Left lung (tissue), 14 donors: ENCODE measurements around the gene CD53. TPM values are rescaled to one million over a fixed set of nuclear protein-coding genes. Genes with fewer than 3 reads are reported as not detected.
"Not testable (repeated sequence)": the region's sequence is repeated elsewhere in the genome, so short reads cannot be mapped to it uniquely, and the experiment has no call there.

Experiments
- ATAC-seq: fragments of 200-7000 bp; cut with Tn5 transposase; one replicate; pipeline ENCODE4 v1.9.1; 2020; ENCODE audit warnings: moderate library complexity
- DNase-seq, 4 donors: peaks; one replicate each; pipeline ENCODE4 v3.0.0-alpha.2; 2013 to 2020
- H3K27ac ChIP-seq, 2 donors: fragments of 200-600 bp; sonication (generic) in 1 of 2; one replicate each; pipeline versions ENCODE4 v1.5.0 to v1.8.0; 2020 to 2021
- H3K27me3 ChIP-seq, 2 donors: fragments of 200-600 bp; sonication (generic) in 1 of 2; one replicate each; pipeline versions ENCODE4 v1.5.0 to v1.8.0; 2020 to 2021
- H3K36me3 ChIP-seq, 2 donors: fragments of 200-600 bp; sonication (generic) in 1 of 2; one replicate each; pipeline versions ENCODE4 v1.5.0 to v1.8.0; 2020 to 2021
- H3K4me1 ChIP-seq, 2 donors: fragments of 200-600 bp; one replicate each; pipeline ENCODE4 v1.8.0; 2021
- H3K4me3 ChIP-seq, 2 donors: fragments of 200-600 bp; sonication (generic) in 1 of 2; one replicate each; pipeline versions ENCODE4 v1.5.0 to v1.8.0; 2020 to 2021; ENCODE audit warnings: mild to moderate bottlenecking in 1 of 2
- H3K9me3 ChIP-seq, 2 donors: fragments of 200-600 bp; sonication (generic) in 1 of 2; one replicate each; pipeline versions ENCODE4 v1.5.0 to v1.8.0; 2020 to 2021
- intact Hi-C, 2 donors: fragments of 100-400 bp; cut with DNase I; formaldehyde crosslinking; loops; one replicate each; pipeline versions ENCODE4 v1.11.2 to v1.14.2; 2022
- long read RNA-seq, 12 donors: library from polyadenylated mRNA in 2 of 12; unstranded in 2 of 12; transcript quantifications; one replicate each; pipeline ENCODE4 v2.0.0 and lab custom pipeline, GENCODE V29; 2019 to 2026
- polyA plus RNA-seq, 6 donors: library from polyadenylated mRNA; unstranded; fragments of 120-200 nt; gene quantifications; one replicate each; pipeline ENCODE4 v1.2.1, GENCODE V29; 2013; ENCODE audit not compliant: insufficient read length in 6 of 6
- total RNA-seq, 2 donors: library from RNA; stranded (reverse); fragmentation: NEBNext Ultra II Directional; extraction: Animal tissue kit (Norgen Biotek cat#: 25700); gene quantifications; one replicate each; pipeline ENCODE4 v1.2.1, GENCODE V29; 2021
- TF ChIP-seq, protein P1 (sequence below), 2 donors: fragments of 200-600 bp; sonication (generic) in 1 of 2; IDR thresholded peaks; one replicate each; pipeline versions ENCODE4 v1.5.0 to v1.8.0; 2021; ENCODE audit warnings: antibody characterized with exemption in 2 of 2
- donor health status: DM: no; HTN: yes; CAD: no.
- donor health status: DM: no; HTN: no; CAD: no.

The CD53 gene, protein sequence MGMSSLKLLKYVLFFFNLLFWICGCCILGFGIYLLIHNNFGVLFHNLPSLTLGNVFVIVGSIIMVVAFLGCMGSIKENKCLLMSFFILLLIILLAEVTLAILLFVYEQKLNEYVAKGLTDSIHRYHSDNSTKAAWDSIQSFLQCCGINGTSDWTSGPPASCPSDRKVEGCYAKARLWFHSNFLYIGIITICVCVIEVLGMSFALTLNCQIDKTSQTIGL
- total RNA-seq: 100 to 1,000 TPM in 1 of 2 donors, 10 to 100 TPM in 1; 83.5 to 261 TPM
- 10 to 100 TPM in 4 of 6 donors, 1 to 10 TPM in 2; 7.8 to 12.5 (median 10.6) TPM for polyA plus RNA-seq
- long read RNA-seq, donor 1, partial matches to known transcripts: 17 of 20 reads
- long read RNA-seq, donor 1, other reads (novel, unspliced or antisense): 0 of 20 reads
- long read RNA-seq, donor 2, transcript CD53-201 (8 exons, 1,505 nt): major isoform, 5 of 6 reads
- long read RNA-seq, donor 2, partial matches to known transcripts: 0 of 6 reads
- long read RNA-seq, donor 2, other reads (novel, unspliced or antisense): 0 of 6 reads
- long read RNA-seq, donor 3: 0 reads
- long read RNA-seq, donor 4, transcript CD53-201 (8 exons, 1,505 nt): major isoform, 55 of 57 reads
- long read RNA-seq, donor 4, partial matches to known transcripts: 1 of 57 reads
- long read RNA-seq, donor 4, other reads (novel, unspliced or antisense): 1 of 57 reads
- long read RNA-seq, donor 5, partial matches to known transcripts: 0 of 4 reads
- long read RNA-seq, donor 5, other reads (novel, unspliced or antisense): 0 of 4 reads
- long read RNA-seq, donor 6, partial matches to known transcripts: 0 of 3 reads
- long read RNA-seq, donor 6, other reads (novel, unspliced or antisense): 0 of 3 reads
- long read RNA-seq, donor 7, partial matches to known transcripts: 0 of 1 reads
- long read RNA-seq, donor 7, other reads (novel, unspliced or antisense): 0 of 1 reads
- long read RNA-seq, donor 8: 0 reads
- long read RNA-seq, donor 9: 0 reads
- long read RNA-seq, donor 10, transcript CD53-201 (8 exons, 1,505 nt): major isoform, 102 of 108 reads
- long read RNA-seq, donor 10, partial matches to known transcripts: 4 of 108 reads
- long read RNA-seq, donor 10, other reads (novel, unspliced or antisense): 2 of 108 reads
- long read RNA-seq, donor 11, transcript CD53-201 (8 exons, 1,505 nt): major isoform, 6 of 26 reads
- long read RNA-seq, donor 11, partial matches to known transcripts: 0 of 26 reads
- long read RNA-seq, donor 11, other reads (novel, unspliced or antisense): 19 of 26 reads
- long read RNA-seq, donor 12, partial matches to known transcripts: 0 of 3 reads
- long read RNA-seq, donor 12, other reads (novel, unspliced or antisense): 0 of 3 reads

DNA sequence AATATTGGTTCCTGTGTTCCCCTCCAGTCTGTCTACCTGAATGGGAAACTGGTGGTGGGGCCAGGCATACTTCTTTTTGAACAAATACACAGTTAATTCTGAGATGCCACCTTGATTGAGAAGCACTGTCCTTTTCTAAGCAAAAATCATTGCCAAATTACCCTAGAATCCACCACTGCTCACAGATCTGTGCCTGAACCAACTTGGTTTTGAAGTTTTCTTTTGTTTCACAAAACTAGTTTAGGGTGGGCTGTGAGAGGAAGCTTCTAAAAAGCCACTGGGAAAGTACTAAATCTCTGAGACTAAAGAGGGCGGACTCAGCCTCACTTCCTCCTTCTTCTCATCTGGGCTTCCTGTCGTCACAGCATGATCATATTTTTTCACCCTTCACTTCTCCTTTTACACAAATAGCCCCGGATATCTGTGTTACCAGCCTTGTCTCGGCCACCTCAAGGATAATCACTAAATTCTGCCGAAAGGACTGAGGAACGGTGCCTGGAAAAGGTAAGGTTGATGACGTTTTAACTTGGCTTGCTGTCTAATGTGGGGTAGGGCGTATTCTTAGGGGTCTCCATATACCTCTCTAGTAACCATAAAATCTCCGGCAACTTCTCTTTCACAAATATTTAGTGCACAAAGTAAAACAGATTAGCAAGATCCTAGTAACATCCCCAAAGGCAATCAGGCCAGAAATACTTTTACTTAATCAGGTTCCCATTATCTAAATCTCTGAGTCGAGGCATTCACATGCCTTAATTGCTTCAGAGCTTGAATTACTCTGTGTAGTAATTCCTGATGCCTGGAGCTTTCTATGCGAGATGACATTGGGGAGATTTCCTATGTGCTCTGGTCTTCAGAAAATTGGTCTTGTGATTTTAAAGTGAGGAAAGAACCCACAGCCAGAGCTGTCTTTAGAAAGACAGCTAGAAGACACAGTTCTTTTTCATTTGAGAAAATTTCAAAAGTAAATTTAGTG lies at the start of gene CD53:
TSS of gene CD53 (plus strand) at position 404 of the 976 bp plus-strand sequence. CDS start 18,261 bp downstream, outside the sequence.
- Histone ChIP-seq H3K4me3 (peak within 1 kb of the TSS; percentile 13 to 60), H3K27me3 (no peaks in the 10 kb centered on the region), H3K36me3 (no peaks in the 10 kb centered on the region), H3K4me1 (peaks cover 0 to 34% of the 10 kb centered on the region in 2 donors), H3K9me3 (peaks cover 0 to 5% of the 10 kb centered on the region in 2 donors), H3K27ac (peak within 1 kb of the TSS; percentile 75 to 88)
- intact Hi-C loops: no loop called here
- ATAC-seq (peak; percentile 64), DNase-seq (peak in 2 of 4 donors; percentile 9 to 43)
- TF ChIP-seq, protein P1, sequence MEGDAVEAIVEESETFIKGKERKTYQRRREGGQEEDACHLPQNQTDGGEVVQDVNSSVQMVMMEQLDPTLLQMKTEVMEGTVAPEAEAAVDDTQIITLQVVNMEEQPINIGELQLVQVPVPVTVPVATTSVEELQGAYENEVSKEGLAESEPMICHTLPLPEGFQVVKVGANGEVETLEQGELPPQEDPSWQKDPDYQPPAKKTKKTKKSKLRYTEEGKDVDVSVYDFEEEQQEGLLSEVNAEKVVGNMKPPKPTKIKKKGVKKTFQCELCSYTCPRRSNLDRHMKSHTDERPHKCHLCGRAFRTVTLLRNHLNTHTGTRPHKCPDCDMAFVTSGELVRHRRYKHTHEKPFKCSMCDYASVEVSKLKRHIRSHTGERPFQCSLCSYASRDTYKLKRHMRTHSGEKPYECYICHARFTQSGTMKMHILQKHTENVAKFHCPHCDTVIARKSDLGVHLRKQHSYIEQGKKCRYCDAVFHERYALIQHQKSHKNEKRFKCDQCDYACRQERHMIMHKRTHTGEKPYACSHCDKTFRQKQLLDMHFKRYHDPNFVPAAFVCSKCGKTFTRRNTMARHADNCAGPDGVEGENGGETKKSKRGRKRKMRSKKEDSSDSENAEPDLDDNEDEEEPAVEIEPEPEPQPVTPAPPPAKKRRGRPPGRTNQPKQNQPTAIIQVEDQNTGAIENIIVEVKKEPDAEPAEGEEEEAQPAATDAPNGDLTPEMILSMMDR (IDR thresholded peaks at IDR 0.05): no peak

DNA sequence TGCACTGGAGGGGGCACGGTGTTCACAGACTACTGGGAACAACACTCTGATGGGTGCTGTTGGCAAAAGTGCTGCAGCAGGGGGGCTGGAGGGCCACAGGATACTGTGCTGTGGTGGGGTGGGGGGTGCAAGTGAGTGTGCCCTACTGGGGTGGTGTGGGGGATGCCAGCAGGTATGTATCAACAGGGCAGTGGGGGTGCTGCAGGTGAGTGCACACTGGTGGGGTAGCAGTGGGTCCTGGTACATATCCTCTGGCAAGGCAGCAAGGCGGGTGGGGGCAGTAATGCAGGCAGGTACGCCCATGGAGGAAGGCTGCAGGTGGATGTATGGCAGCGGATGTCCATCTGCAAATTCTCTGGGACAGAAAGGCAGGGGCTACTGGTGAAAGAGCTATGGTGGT lies 48.8 kb upstream of the CD53 start:
- Histone ChIP-seq H3K27ac (no peak overlapping the region), H3K9me3 (no peaks in the 10 kb centered on the region), H3K36me3 (no peaks in the 10 kb centered on the region), H3K4me1 (no peaks in the 10 kb centered on the region), H3K27me3 (peaks cover 0 to 5% of the 10 kb centered on the region in 2 donors), H3K4me3 (no peak overlapping the region)
- intact Hi-C loops: no loop called here
- no peak for ATAC-seq
- peak in 1 of 4 donors; percentile 20 for DNase-seq
- TF ChIP-seq, protein P1 (IDR thresholded peaks at IDR 0.05): no peak

DNA sequence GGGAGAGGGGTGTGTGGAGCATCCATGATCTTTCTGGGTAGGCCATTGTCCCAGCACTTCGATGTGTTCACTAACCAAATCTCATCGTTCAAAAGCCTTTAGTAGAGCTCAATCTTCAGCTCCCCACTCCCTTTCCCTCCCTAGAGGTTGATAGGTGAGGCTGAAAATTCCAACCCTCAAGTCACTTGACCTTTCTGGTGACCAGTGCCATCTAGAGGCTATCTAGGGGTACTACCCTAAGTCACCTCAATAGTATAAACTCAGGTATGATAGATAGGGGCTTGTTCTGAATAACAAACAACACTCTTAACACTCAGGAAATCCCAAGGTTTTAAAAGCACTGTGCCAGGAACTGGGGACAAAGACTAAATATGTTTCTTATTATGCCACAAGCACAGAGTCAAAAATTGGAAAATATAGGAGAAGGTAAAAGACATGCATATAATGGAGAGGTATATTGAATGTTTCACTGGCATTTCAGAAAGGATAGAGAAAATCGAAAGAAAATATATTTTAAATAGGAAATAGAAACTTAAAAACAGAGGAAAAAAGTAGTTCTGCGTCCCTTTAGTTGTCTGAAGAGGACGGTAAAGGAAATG lies 42.9 kb upstream of the CD53 start:
- TF ChIP-seq, protein P1 (IDR thresholded peaks at IDR 0.05): peak; percentile 42 to 66
- no peaks in the 10 kb centered on the region for H3K9me3 ChIP-seq
- H3K27ac ChIP-seq: no peak overlapping the region
- intact Hi-C loops: no loop called here
- no peaks in the 10 kb centered on the region for H3K27me3 ChIP-seq
- DNase-seq: peak in 1 of 4 donors; percentile 1
- peak; percentile 91 for ATAC-seq
- no peaks in the 10 kb centered on the region for H3K4me1 ChIP-seq
- no peak overlapping the region for H3K4me3 ChIP-seq
- no peaks in the 10 kb centered on the region for H3K36me3 ChIP-seq

DNA sequence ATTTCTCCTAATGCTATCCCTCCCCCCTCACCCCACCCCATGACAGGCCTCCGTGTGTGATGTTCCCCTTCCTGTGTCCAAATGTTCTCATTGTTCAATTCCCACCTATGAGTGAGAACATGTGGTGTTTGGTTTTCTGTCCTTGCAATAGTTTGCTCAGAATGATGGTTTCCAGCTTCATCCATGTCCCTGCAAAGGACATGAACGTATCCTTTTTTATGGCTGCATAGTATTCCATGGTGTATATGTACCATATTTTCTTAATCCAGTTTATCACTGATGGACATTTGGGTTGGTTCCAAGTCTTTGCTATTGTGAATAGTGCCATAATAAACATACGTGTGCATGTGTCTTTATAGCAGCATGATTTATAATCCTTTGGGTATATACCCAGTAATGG lies 39.2 kb upstream of the CD53 start:
- ATAC-seq, H3K27me3 ChIP-seq, intact Hi-C loops, H3K27ac ChIP-seq, DNase-seq, H3K36me3 ChIP-seq, H3K9me3 ChIP-seq, H3K4me3 ChIP-seq, H3K4me1 ChIP-seq: not testable (repeated sequence)
